HG03097 (cell line): ENCODE data around the gene LIPF.
"Not testable (repeated sequence)": the region's sequence is repeated elsewhere in the genome, so short reads cannot be mapped to it uniquely, and the experiment has no call there.

Source experiments
- ATAC-seq: cut with Tn5 transposase; IDR thresholded peaks from one replicate; pipeline ENCODE4 v1.9.1; 2021; ENCODE audit not compliant: unreplicated experiment, low FRiP score

LIPF gene

GRCh38 chr10:88664142-88664541, at the start of gene LIPF:
Gene LIPF (plus strand): TSS chr10:88664442. CDS start chr10:88667298, 2,856 bp downstream.
- no peak for ATAC-seq

- no peak for ATAC-seq
Measured at GRCh38 chr10:88616250-88616977, 47.8 kb upstream of the LIPF start.

- ATAC-seq = no peak
Measured at GRCh38 chr10:88617772-88618300, 46.4 kb upstream of the LIPF start.

- no peak for ATAC-seq
Measured at GRCh38 chr10:88618496-88618895, 45.7 kb upstream of the LIPF start.

- ATAC-seq = no peak
Measured at GRCh38 chr10:88620441-88620840, 43.8 kb upstream of the LIPF start.

GRCh38 chr10:88623835-88624234, 40.4 kb upstream of the LIPF start:
- ATAC-seq = no peak

GRCh38 chr10:88624840-88625239, 39.4 kb upstream of the LIPF start:
- no peak for ATAC-seq

- ATAC-seq = no peak
Measured at GRCh38 chr10:88640186-88640585, 24.1 kb upstream of the LIPF start.

- ATAC-seq = no peak
Measured at GRCh38 chr10:88642209-88642608, 22.0 kb upstream of the LIPF start.

GRCh38 chr10:88642963-88643362, 21.3 kb upstream of the LIPF start:
- ATAC-seq = no peak

GRCh38 chr10:88647061-88647615, 17.1 kb upstream of the LIPF start:
- ATAC-seq = no peak

- ATAC-seq = no peak
Measured at GRCh38 chr10:88651101-88651551, 13.1 kb upstream of the LIPF start.

- ATAC-seq = no peak
Measured at GRCh38 chr10:88652616-88653015, 11.6 kb upstream of the LIPF start.

GRCh38 chr10:88657901-88658300, 6.3 kb upstream of the LIPF start:
- no peak for ATAC-seq

GRCh38 chr10:88659725-88660597, 4.3 kb upstream of the LIPF start:
- no peak for ATAC-seq

GRCh38 chr10:88660598-88660884, 3.7 kb upstream of the LIPF start:
- no peak for ATAC-seq

GRCh38 chr10:88661018-88661417, 3.2 kb upstream of the LIPF start:
- ATAC-seq = no peak

- ATAC-seq = no peak
Measured at GRCh38 chr10:88661577-88661976, 2.7 kb upstream of the LIPF start.

GRCh38 chr10:88663153-88663552, 1.1 kb upstream of the LIPF start:
- ATAC-seq = not testable (repeated sequence)

GRCh38 chr10:88668465-88668864, 4.2 kb downstream of the LIPF start:
- ATAC-seq = no peak

- ATAC-seq = no peak
Measured at GRCh38 chr10:88670497-88670896, 6.3 kb downstream of the LIPF start.
